ENCODE data around the gene SBK2.

DNA sequence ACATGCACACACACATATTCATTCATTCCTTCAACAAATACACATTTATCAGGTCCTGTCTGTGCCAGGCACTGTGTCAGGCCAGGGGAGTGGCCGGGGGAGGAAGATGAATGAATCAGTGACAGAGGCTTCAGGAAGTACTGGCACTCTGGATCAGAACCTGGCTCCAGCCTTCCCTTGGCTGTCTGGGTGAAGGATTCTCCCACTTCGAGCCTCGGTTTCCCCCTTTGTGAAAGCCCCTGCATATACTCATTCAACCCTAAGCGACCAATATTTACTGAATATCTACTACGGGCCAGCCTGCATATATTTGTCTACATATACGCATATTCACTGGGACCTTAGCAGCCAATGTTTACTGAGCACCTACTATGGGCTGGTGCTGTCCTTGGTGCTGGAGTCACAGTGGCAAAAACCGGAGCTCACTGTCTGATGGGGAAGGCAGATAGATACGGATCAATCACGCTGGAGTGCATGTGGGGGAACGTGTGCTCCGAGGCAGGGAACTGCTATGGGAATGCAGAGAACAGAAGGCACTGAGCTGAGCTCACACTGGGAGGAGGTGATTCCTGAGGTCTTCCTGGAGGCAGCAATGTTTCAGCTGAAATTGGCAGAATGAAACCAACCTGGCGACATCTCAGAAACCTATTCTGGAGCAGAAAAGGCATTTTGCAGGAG is 44.4 kb upstream of the SBK2 start:
- TF ChIP-seq CEBPB (IDR thresholded peaks at IDR 0.05) (no peak), RAD21 (IDR thresholded peaks at IDR 0.05; ENCODE audit: low read depth) (no peak), TAF1 (IDR thresholded peaks at IDR 0.05; ENCODE audit: low read depth) (no peak), EGR1 (IDR thresholded peaks at IDR 0.05) (no peak), EP300 (IDR thresholded peaks at IDR 0.05; ENCODE audit: borderline replicate concordance) (no peak; the same call in 1 of the 2 replicates), FOXM1 (IDR thresholded peaks at IDR 0.05; ENCODE audit: borderline replicate concordance, low read depth) (no peak), CREB1 (IDR thresholded peaks at IDR 0.05; ENCODE audit: low read depth) (no peak), NFIC (IDR thresholded peaks at IDR 0.05) (no peak)
- TF ChIP-seq, protein P1, sequence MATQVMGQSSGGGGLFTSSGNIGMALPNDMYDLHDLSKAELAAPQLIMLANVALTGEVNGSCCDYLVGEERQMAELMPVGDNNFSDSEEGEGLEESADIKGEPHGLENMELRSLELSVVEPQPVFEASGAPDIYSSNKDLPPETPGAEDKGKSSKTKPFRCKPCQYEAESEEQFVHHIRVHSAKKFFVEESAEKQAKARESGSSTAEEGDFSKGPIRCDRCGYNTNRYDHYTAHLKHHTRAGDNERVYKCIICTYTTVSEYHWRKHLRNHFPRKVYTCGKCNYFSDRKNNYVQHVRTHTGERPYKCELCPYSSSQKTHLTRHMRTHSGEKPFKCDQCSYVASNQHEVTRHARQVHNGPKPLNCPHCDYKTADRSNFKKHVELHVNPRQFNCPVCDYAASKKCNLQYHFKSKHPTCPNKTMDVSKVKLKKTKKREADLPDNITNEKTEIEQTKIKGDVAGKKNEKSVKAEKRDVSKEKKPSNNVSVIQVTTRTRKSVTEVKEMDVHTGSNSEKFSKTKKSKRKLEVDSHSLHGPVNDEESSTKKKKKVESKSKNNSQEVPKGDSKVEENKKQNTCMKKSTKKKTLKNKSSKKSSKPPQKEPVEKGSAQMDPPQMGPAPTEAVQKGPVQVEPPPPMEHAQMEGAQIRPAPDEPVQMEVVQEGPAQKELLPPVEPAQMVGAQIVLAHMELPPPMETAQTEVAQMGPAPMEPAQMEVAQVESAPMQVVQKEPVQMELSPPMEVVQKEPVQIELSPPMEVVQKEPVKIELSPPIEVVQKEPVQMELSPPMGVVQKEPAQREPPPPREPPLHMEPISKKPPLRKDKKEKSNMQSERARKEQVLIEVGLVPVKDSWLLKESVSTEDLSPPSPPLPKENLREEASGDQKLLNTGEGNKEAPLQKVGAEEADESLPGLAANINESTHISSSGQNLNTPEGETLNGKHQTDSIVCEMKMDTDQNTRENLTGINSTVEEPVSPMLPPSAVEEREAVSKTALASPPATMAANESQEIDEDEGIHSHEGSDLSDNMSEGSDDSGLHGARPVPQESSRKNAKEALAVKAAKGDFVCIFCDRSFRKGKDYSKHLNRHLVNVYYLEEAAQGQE (IDR thresholded peaks at IDR 0.05; ENCODE audit: low read depth): peak; percentile 97
- TF ChIP-seq, protein P2, sequence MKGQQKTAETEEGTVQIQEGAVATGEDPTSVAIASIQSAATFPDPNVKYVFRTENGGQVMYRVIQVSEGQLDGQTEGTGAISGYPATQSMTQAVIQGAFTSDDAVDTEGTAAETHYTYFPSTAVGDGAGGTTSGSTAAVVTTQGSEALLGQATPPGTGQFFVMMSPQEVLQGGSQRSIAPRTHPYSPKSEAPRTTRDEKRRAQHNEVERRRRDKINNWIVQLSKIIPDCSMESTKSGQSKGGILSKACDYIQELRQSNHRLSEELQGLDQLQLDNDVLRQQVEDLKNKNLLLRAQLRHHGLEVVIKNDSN (IDR thresholded peaks at IDR 0.05): no peak

Measured in Ishikawa (cell line).